GM18499 (cell line): ENCODE results near the gene PPP2R1A.
"Not testable (repeated sequence)": the region's sequence is repeated elsewhere in the genome, so short reads cannot be mapped to it uniquely, and the experiment has no call there.

Experiments
- ATAC-seq: cut with Tn5 transposase; IDR thresholded peaks from one replicate; pipeline ENCODE4 v1.9.1; 2021; ENCODE audit warnings: moderate number of reproducible peaks; ENCODE audit not compliant: insufficient read depth, unreplicated experiment

PPP2R1A gene

DNA sequence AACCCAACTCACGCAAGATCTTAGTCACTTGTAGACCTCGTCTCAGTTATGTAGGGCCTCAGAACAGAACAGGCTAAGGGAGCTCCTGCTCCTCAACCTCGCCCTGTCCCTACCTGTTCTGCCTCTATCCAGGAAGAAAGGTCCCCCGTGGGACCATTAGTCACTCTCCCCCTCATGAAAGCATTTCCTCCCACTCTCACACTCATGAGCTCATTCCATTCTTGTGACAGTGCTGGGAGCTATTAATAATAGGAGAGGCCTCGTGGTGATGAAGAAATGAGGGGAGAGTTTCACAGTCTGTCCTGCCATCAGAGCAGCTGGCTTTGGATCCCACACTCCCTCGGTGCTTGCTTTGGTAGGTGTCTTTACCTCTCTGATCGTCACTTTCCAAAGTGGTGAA is 10.2 kb downstream of the PPP2R1A start:
- ATAC-seq = no peak

DNA sequence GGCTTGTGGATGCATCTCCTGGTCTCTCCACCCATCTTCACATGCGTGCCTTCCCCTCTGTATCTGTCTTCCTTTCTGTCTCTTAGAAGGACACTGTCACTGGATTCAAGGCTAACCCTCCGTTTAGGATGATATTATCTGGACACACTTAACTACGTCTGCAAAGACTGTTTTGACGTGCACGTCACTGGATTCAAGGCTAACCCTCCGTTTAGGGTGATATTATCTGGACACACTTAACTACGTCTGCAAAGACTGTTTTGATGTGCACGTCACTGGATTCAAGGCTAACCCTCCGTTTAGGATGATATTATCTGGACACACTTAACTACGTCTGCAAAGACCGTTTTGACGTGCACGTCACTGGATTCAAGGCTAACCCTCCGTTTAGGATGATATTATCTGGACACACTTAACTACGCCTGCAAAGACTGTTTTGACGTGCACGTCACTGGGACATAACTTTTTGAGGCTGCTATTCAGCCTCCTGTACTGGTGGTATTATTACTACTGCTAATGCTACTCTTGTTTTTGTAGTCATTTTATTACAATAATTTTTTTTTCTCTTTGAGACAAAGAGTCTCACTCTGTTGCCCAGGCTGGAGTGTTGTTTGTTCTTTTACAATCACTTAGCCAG is 11.0 kb downstream of the PPP2R1A start:
- not testable (repeated sequence) for ATAC-seq

DNA sequence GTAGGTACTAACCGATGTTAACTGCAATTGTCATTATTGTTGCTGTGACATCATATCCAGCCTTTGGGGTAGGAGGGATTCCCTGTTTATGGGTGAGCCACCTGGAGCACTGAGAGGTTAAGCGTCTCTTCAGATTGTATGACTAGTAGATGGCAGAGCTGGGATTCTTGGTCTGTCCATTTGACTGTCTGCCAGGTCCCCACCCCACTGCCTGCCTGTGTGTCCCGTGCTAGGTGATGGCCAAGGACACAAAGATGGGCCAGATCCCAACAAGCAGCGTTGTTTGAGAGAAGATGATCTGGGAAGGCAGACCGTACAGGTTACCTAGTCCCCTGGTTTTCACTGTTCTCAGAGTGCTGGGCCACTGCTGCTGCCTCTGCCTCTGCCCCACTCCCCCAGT is 16.6 kb downstream of the PPP2R1A start:
- ATAC-seq = no peak

DNA sequence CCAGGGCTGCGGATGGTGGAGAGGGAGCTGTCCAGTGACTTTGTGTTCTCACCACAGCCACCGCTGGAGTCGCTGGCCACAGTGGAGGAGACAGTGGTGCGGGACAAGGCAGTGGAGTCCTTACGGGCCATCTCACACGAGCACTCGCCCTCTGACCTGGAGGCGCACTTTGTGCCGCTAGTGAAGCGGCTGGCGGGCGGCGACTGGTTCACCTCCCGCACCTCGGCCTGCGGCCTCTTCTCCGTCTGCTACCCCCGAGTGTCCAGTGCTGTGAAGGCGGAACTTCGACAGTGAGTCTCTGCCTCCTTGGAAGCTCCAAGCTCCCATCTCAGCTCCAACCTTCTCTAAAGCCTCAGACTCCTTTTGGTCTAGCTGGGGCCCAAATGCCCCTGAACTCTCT is 21.4 kb downstream of the PPP2R1A start:
- ATAC-seq = no peak

DNA sequence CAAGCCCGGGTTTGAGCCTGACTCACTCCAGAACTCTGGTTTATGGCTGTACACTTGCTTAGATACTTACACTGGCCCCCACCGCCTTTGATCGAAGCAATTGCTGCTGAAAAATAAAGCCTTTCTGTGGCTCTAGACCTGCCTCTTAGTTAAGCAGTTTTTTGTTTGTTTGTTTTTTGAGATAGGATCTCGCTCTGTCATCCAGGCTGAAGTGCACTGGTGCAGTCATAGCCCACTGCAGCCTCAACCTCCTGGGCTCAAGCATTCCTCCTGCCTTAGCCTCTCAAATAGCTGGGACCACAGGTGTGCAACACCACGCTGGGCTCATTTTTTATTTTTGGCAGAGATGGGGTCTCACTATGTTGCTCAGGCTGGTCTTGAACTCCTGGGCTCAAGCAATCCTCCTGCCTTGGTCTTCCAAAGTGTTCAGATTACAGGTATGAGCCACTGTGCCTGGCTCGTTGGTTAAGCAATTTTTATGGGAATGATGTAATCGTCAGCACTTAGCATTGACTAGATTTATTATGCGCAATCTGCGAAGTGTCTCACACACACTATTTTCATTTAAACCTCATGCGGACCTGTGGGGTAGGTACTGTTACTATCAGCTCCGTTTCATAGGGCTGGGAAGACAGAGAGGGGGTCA is 22.2 kb downstream of the PPP2R1A start:
- no peak for ATAC-seq

DNA sequence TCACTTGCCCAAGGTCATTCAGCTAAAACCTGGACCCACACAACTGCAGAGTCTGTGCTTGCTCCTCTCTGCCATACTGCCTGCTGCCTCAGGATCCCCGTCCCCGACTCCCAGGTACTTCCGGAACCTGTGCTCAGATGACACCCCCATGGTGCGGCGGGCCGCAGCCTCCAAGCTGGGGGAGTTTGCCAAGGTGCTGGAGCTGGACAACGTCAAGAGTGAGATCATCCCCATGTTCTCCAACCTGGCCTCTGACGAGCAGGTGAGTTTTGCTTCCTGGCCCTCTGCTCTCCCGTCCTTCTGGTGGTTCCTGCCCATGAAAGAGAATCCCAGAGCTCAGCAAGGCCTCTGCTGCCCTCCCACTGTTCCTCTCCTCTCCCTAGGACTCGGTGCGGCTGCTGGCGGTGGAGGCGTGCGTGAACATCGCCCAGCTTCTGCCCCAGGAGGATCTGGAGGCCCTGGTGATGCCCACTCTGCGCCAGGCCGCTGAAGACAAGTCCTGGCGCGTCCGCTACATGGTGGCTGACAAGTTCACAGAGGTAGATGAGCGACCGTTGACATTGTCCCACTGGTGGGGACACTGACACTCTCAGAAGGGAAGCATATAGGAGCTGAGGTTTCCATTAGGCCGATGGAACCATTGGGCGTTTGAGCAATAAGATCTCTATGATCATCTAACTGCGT is 22.9 kb downstream of the PPP2R1A start:
- no peak for ATAC-seq

DNA sequence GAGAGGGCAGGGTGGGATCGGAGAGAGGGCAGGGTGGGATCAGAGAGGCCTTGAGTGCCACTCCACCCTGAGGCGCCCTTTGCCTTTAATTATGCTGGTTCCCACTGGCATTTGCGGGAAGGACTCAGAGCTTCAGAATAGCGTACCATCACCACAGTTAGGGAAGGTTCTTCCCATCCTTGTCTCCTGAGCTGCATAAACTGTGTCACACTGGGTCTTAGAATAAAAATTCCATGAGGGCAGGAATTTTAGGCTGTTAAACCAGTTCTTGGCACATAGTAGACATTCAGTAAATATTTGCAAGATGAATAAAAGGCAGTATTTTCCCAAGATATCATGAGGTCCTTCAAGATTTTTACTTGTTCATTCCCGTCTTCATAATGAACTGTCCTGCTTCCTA is 24.4 kb downstream of the PPP2R1A start:
- no peak for ATAC-seq

DNA sequence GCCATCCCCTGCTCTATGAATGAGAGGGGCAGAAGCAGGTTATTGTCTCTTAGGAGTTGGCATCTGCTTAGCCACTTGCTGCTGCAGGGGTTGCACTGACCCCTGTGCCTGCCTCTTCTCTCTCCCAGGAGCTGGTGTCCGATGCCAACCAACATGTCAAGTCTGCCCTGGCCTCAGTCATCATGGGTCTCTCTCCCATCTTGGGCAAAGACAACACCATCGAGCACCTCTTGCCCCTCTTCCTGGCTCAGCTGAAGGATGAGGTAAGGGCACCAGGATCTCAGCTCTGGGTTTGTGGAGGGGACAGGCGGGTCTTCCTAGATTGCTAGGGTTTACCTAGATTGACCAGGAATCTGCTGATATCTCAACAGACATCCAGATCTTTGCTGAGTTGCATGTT is 26.5 kb downstream of the PPP2R1A start:
- no peak for ATAC-seq

DNA sequence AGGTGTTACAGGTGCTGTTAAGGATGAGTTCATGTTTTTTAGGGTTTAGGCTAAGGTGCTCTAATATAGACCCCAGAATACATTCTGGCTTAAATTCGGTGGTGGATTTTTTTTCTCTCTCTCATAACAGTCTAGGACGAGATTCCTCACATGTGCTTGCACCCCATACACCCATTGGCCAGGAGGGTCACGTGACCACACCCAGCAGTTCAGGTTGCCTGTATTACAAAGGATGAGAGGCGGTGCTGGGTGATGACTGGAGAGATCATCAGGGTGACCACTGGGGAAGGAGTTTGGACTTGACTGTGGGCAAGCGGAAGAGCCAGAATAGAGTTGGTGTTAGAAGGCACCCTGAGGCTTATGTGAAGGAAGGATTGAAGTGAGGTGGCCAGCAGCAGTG is 27.7 kb downstream of the PPP2R1A start:
- no peak for ATAC-seq

DNA sequence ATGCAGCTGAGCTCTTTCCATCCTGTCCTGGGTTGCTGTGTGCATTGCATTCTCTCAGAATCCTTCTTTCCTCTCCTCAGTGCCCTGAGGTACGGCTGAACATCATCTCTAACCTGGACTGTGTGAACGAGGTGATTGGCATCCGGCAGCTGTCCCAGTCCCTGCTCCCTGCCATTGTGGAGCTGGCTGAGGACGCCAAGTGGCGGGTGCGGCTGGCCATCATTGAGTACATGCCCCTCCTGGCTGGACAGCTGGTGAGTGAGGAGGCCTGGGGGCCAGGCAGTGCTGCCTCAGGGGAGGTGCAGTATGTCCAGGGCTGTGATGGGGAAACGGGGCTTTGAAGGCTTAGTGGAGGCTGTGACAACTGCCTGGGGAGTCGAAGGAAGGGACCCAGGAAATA is 29.8 kb downstream of the PPP2R1A start:
- no peak for ATAC-seq

DNA sequence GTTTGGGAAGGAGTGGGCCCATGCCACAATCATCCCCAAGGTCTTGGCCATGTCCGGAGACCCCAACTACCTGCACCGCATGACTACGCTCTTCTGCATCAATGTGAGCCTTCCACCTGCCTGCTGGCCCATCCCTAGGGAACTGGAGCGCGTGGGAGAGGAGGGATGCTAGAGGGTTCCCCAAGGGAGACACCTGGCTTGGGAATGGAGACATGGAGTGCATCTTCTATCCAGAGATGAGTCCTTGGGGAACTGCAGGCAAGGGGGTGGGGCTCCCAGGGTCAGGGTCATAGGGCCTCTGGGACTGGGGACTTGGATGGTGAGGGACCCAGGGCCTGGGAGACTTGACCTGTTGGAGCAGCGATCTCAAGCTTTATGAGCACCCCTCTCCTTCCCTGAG is 31.2 kb downstream of the PPP2R1A start:
- no peak for ATAC-seq

DNA sequence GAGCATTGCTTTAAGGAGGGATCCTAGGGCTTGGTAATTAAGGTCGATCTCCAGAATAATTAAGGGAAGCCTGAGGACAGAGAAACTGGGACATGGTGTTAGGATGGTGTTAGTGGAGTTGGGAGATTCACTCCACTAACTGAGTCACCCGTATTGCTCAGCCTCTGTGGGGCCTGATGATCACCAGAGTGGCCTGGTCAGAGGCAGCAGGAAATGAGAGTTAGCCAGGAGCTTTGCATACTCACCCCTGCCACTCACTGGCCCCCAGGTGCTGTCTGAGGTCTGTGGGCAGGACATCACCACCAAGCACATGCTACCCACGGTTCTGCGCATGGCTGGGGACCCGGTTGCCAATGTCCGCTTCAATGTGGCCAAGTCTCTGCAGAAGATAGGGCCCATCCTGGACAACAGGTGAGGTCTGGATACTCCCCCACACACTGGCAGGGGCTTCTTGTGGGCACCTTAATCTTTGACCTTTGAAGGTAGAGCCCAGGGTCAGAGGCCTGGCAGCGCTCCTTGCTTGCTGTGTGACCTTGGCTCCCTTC is 32.1 kb downstream of the PPP2R1A start:
- ATAC-seq = no peak

DNA sequence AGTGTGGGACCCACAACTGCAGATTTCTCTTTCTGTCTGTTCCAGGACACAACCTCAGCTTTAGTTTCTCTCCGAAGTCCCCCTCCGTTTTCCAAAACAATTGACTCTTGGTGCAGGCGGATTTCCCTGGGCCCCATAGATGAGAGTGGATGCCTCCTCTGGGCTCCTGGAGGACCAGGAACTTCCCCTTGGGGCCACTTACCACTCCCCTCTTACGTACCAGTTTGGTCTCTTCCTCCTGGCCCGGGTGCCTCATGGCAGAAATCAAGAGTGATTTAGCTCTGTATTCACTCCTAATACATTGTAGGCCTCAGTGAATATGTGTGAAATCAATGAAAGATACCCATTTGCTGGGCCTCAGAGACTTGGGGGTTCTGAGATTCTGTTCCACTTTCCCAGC is 34.4 kb downstream of the PPP2R1A start:
- no peak for ATAC-seq

DNA sequence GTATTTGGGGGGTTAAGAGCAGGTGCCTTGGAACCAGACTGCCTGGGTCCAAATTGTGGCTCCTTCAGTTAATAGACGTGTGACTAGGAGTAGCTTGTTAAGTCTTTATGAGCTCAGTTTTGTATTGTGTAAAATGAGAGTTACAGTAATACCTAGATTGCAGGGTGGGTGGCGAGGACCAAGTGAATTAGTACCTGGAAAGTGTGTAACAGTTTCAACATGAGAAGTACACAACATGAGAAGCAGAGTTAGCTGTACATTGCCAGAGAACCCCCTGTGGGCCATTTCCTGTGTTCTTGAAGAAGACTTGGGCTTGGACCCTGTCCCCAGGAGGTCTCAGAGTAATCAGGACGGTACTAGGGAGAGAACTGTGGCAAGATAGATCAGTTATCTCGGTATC is 36.8 kb downstream of the PPP2R1A start:
- ATAC-seq = no peak

DNA sequence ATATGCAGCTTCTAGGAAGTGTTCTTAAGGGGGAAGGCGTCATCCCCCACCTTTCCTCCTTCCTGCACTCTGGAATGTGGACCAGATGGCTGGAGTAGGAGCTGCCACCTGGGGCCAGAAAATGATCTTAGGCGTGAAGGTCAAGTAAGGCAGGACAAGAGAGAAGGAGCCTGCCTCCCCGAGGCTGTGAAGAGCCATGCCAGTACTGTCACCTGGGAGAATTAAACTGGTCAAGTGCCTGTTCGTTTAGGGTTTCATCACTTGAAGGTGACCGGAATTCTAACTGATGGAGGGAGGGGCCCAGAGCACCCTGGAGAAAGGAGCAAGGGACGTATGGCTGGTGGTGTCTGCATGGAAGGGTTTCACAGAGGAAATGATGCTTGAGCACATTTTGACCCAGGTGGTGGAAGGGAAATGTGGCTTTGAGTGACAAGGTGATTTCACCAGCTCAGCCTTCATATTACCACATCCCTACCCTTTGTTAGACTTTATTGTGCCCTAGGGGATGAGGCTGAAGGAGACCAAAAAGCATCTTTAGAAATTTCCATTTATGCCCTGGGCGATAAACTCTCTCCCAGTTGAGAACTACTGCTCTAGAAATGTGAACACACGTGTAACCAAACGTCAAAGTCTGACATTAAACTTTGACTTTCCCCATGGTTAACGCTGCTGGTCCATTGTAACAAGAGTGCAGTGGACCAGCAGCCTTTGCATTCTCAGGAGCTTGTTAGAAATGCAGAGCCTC is 37.5 kb downstream of the PPP2R1A start:
- no peak for ATAC-seq

DNA sequence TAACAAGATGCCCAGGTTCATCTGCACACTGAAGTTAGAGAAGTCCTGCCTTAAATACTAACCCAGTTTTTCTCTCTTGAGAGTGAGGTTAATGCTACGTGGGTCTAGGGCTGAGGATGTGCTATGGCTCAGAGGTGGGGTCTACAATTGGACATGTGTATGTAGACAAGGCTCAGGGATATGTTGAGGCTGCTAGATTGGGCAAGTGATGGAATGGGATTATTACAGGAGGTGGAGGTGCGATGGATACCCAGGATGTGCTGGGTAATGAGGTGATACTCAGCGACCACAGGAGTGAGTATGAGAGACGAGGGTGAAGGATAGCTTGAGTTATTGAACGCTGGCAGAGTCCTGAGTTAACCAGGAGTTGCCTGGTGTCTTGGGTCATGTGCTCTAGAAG is 38.1 kb downstream of the PPP2R1A start:
- ATAC-seq = no peak

DNA sequence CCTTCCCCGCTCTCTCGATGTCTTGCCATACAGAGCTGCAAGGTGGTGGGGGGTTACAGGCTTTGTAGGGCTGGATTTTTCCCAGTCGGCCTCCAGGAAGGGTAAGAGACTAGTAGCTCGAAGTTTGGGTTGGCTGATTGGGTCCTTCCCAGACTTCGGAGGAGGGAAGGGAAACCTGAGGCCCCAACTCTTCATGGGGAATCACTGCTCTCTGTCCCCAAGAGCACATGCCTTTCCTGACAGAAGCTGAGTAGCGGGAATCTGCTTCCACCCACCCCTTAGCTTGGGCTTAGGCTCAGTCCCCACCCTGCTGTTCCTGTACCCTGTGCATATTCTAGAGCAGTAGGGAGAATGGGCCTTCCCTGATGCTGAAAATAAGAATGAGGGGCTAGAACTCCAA is 39.7 kb downstream of the PPP2R1A start:
- no peak for ATAC-seq

DNA sequence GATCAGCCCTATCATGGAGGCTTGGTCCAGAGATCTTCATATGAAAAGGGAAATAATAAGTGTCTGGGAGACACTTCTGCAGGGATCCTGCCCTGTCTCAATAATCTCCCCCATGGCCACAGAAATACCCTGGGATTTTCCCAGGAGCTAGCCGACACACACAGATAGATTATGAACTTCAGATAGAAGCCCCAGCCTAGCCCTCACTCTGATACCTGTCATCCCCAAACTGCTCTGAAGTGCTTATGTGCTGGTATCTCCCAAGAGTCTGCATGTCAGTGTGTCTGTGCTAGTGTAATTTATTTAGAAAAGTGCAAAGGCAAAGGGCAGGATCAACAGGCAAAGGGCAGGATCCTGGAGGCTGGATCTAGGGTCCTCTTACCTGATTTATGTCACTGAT is 40.8 kb downstream of the PPP2R1A start:
- no peak for ATAC-seq

DNA sequence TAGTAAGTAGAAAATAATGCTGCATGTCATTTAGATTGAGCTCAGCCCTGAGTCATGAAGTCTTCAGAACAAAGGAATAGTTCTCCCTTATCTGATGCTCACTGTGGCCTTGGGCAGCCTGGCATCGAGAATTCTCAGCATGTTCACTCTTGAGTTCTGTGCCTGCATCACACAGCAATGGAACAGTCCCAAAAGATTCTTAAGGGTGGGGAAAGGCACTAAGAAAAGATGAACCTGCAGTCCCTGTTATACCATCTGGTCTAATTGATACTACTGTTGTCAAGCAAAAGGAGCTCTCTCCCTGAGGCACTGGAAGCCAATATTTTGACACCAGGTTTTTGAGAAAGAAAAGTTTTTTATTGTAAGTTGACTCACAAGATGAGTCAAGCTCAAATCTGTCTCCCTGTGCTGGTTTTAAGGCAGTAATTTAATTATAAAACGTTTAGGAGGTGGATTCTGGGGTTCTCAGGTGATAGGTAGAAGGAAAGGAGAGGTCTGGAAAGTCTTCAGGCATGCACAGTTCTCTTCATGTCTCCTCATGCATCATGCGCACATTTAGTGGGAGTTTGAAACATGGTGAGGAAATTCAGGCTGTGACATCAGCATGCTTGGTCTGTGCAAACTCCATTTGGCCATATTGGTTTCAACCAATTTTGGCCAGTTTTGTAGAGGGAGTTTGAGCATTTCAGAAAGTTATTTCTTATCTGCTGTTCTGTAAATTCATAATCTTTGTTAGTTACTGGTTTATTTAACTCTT is 41.5 kb downstream of the PPP2R1A start:
- ATAC-seq = no peak

DNA sequence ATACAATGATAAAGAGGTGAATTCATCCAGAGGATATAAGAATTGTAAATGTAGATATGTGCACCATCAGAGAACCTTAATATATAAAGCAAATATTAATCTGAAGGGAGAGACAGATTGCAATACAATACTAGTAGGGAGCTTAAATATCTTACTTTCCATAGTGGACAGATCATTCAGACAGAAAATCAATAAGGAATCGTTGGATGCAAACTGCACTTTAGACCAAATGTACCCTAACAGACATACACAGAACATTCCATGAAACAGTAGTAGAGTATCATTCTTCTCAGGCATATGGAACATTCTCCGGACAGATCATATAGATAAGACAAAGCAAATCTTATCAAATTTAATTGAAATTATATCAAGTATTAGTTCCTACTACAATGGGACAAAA is 44.6 kb downstream of the PPP2R1A start:
- ATAC-seq = no peak
